ENCODE results near the gene COL2A1. TPM values are rescaled to one million over a fixed set of nuclear protein-coding genes. Genes with fewer than 3 reads are reported as not detected.

The COL2A1 gene
- total RNA-seq, 2 experiments from 2014 or later: 0.34 TPM; not detected in 1

- H3K4me3 Mint-ChIP-seq: peak overlapping the region; percentile 56
- H3K4me1 Mint-ChIP-seq (ENCODE audit: low read depth): peaks cover 30% of the 10 kb centered on the region
- peak; percentile 12 for ATAC-seq
- peaks cover 84% of the 10 kb centered on the region for H3K27me3 Mint-ChIP-seq
- DNase-seq: no peak
- intact Hi-C loops (cut with micrococcal nuclease): no loop called here
- ChIA-PET CTCF (interaction anchor here (0.9 to 1.0 kb wide), 2 partner anchors 39 to 181 kb away, joined by 3 to 4 read pairs; partner anchors contain the start of gene TMEM106C), POLR2A (interaction anchor here (1.5 kb wide), 1 partner anchor 158 kb away, joined by 3 read pairs; no protein-coding TSS in a partner anchor)
- H3K36me3 Mint-ChIP-seq (ENCODE audit: low read depth): no peaks in the 10 kb centered on the region
- no peak overlapping the region for H3K27ac Mint-ChIP-seq
- TF ChIP-seq CTCF (IDR thresholded peaks at IDR 0.05): no peak
- H3K9me3 Mint-ChIP-seq: no peaks in the 10 kb centered on the region
Measured at GRCh38 chr12:48001505-48002413, 2.5 kb downstream of the COL2A1 start.

- Mint-ChIP-seq H3K27me3 (peaks cover 82% of the 10 kb centered on the region), H3K9me3 (no peaks in the 10 kb centered on the region), H3K36me3 (ENCODE audit: low read depth) (no peaks in the 10 kb centered on the region), H3K4me1 (ENCODE audit: low read depth) (peaks cover 30% of the 10 kb centered on the region), H3K27ac (no peak overlapping the region), H3K4me3 (peak overlapping the region; percentile 56)
- POLR2A ChIA-PET: interaction anchor here (1.5 kb wide), 1 partner anchor 159 kb away, joined by 3 read pairs; no protein-coding TSS in a partner anchor
- intact Hi-C loops (cut with micrococcal nuclease): no loop called here
- DNase-seq (no peak), ATAC-seq (no peak)
- CTCF ChIA-PET: no interaction called here
- no peak for TF ChIP-seq CTCF (IDR thresholded peaks at IDR 0.05)
Measured at GRCh38 chr12:48000878-48001504, 3.3 kb downstream of the COL2A1 start.

GRCh38 chr12:47999816-48000215 lies 4.5 kb downstream of the COL2A1 start:
- Mint-ChIP-seq H3K27ac (no peak overlapping the region), H3K4me3 (no peak overlapping the region), H3K27me3 (peaks cover 77% of the 10 kb centered on the region), H3K4me1 (ENCODE audit: low read depth) (peaks cover 30% of the 10 kb centered on the region), H3K9me3 (no peaks in the 10 kb centered on the region), H3K36me3 (ENCODE audit: low read depth) (no peaks in the 10 kb centered on the region)
- CTCF ChIA-PET: interaction anchor here (1.0 kb wide), 1 partner anchor 189 kb away, joined by 3 read pairs; no protein-coding TSS in a partner anchor
- intact Hi-C loops (cut with micrococcal nuclease): no loop called here
- POLR2A ChIA-PET: interaction anchor here (0.5 kb wide), 1 partner anchor 296 kb away, joined by 3 read pairs; no protein-coding TSS in a partner anchor
- DNase-seq: no peak
- no peak for TF ChIP-seq CTCF (IDR thresholded peaks at IDR 0.05)
- ATAC-seq: no peak

- ATAC-seq (no peak), DNase-seq (no peak)
- Mint-ChIP-seq H3K27me3 (peaks cover 63% of the 10 kb centered on the region), H3K4me3 (no peak overlapping the region), H3K4me1 (ENCODE audit: low read depth) (peaks cover 13% of the 10 kb centered on the region), H3K9me3 (no peaks in the 10 kb centered on the region), H3K36me3 (ENCODE audit: low read depth) (no peaks in the 10 kb centered on the region), H3K27ac (no peak overlapping the region)
- TF ChIP-seq CTCF (IDR thresholded peaks at IDR 0.05): no peak
- intact Hi-C loops (cut with micrococcal nuclease): no loop called here
- CTCF ChIA-PET: no interaction called here
- POLR2A ChIA-PET: no interaction called here
Measured at GRCh38 chr12:47997321-47997720, 7.0 kb downstream of the COL2A1 start.

- Mint-ChIP-seq H3K4me3 (no peak overlapping the region), H3K36me3 (ENCODE audit: low read depth) (no peaks in the 10 kb centered on the region), H3K4me1 (ENCODE audit: low read depth) (peaks cover 1% of the 10 kb centered on the region), H3K27ac (no peak overlapping the region), H3K27me3 (peaks cover 54% of the 10 kb centered on the region), H3K9me3 (no peaks in the 10 kb centered on the region)
- intact Hi-C loops (cut with micrococcal nuclease): no loop called here
- ChIA-PET POLR2A (no interaction called here), CTCF (no interaction called here)
- ATAC-seq (no peak), DNase-seq (no peak)
- no peak for TF ChIP-seq CTCF (IDR thresholded peaks at IDR 0.05)
Measured at GRCh38 chr12:47995981-47996401, 8.3 kb downstream of the COL2A1 start.
